Brain microvascular endothelial cell (primary cell): ENCODE measurements around the gene SKAP2.

ENCODE experiments used
- DNase-seq: peaks from one replicate; pipeline ENCODE4 v3.0.0-alpha.2; 2020
- H3K27ac ChIP-seq: fragments of 250-450 bp; sonication (Bioruptor Pico); 2 replicates; pipeline ENCODE4 v1.5.1; 2020; ENCODE audit warnings: mild to moderate bottlenecking, moderate library complexity
- H3K27me3 ChIP-seq: fragments of 250-450 bp; sonication (Bioruptor Pico); replicated peaks from 2 replicates; pipeline ENCODE4 v1.5.1; 2020; ENCODE audit warnings: mild to moderate bottlenecking
- H3K36me3 ChIP-seq: fragments of 250-450 bp; sonication (Bioruptor Pico); replicated peaks from 2 replicates; pipeline ENCODE4 v1.5.1; 2020; ENCODE audit warnings: mild to moderate bottlenecking
- H3K4me3 ChIP-seq: 2 replicates; pipeline ENCODE4 v1.5.1; 2011; ENCODE audit warnings: low read depth, mild to moderate bottlenecking, control low read depth, low read length, moderate library complexity
- CTCF ChIP-seq: IDR thresholded peaks from 2 replicates; pipeline ENCODE4 v1.5.1; 2011; ENCODE audit warnings: low read depth, mild to moderate bottlenecking, moderate library complexity, low read length, control low read depth, inconsistent platforms; ENCODE audit errors: missing control alignments
- in situ Hi-C: cut with HindIII; loops from 2 replicates; pipeline ENCODE4 v1.10.0; 2017; ENCODE audit warnings: low sequenced_read_pairs, low pct_ligation_motif_present

Gene SKAP2

GRCh38 chr7:26782501-26782900, 81.9 kb downstream of the SKAP2 start:
- no peak for DNase-seq
- no peaks in the 10 kb centered on the region for H3K36me3 ChIP-seq
- no peak overlapping the region for H3K4me3 ChIP-seq
- in situ Hi-C loops: no loop called here
- H3K27me3 ChIP-seq: no peaks in the 10 kb centered on the region
- H3K27ac ChIP-seq: no peak overlapping the region
- no peak for TF ChIP-seq CTCF

GRCh38 chr7:26779978-26780595, 84.3 kb downstream of the SKAP2 start:
- H3K4me3 ChIP-seq: no peak overlapping the region
- H3K27me3 ChIP-seq: no peaks in the 10 kb centered on the region
- no peaks in the 10 kb centered on the region for H3K36me3 ChIP-seq
- no peak for DNase-seq
- in situ Hi-C loops: no loop called here
- no peak overlapping the region for H3K27ac ChIP-seq
- no peak for TF ChIP-seq CTCF

GRCh38 chr7:26777385-26777784, 87.0 kb downstream of the SKAP2 start:
- no peaks in the 10 kb centered on the region for H3K36me3 ChIP-seq
- no peak for DNase-seq
- in situ Hi-C loops: no loop called here
- no peak for TF ChIP-seq CTCF
- no peak overlapping the region for H3K27ac ChIP-seq
- H3K27me3 ChIP-seq: no peaks in the 10 kb centered on the region
- H3K4me3 ChIP-seq: no peak overlapping the region

GRCh38 chr7:26760501-26760900, 103.9 kb downstream of the SKAP2 start:
- Histone ChIP-seq H3K4me3 (no peak overlapping the region), H3K27me3 (no peaks in the 10 kb centered on the region), H3K36me3 (no peaks in the 10 kb centered on the region), H3K27ac (no peak overlapping the region)
- DNase-seq: no peak
- no peak for TF ChIP-seq CTCF
- in situ Hi-C loops: no loop called here

- in situ Hi-C loops: no loop called here
- no peak for DNase-seq
- no peak overlapping the region for H3K4me3 ChIP-seq
- H3K27me3 ChIP-seq: no peaks in the 10 kb centered on the region
- no peak for TF ChIP-seq CTCF
- H3K27ac ChIP-seq: no peak overlapping the region
- no peaks in the 10 kb centered on the region for H3K36me3 ChIP-seq
Measured at GRCh38 chr7:26759108-26759507, 105.3 kb downstream of the SKAP2 start.

GRCh38 chr7:26743205-26743604, 121.2 kb downstream of the SKAP2 start:
- H3K4me3 ChIP-seq: no peak overlapping the region
- H3K27ac ChIP-seq: no peak overlapping the region
- in situ Hi-C loops: no loop called here
- no peaks in the 10 kb centered on the region for H3K27me3 ChIP-seq
- no peak for TF ChIP-seq CTCF
- H3K36me3 ChIP-seq: no peaks in the 10 kb centered on the region
- DNase-seq: no peak
